ENCODE results near the gene CNIH1.

GRCh38 chr14:54420478-54421142, 20.6 kb downstream of the CNIH1 start:
- TF ChIP-seq POLR2AphosphoS5 (IDR thresholded peaks at IDR 0.05; ENCODE audit: low read depth, low read length) (no peak), REST (IDR thresholded peaks at IDR 0.05; ENCODE audit: insufficient read depth in 1 of 2, low read depth in 2 of 2, low read length in 2 of 2) (no peak), SIN3A (IDR thresholded peaks at IDR 0.05; ENCODE audit: borderline replicate concordance, insufficient read depth, low read length) (no peak), FOXP2 (optimal IDR thresholded peaks at IDR 0.05; ENCODE audit: borderline replicate concordance, extremely low read depth, extremely low read length, insufficient read depth) (no peak), TAF1 (IDR thresholded peaks at IDR 0.05; ENCODE audit: borderline replicate concordance, insufficient read depth, low read length) (no peak)
